H9 (cell line): ENCODE results near the gene ELANE. TPM values are rescaled to one million over a fixed set of nuclear protein-coding genes. Genes with fewer than 3 reads are reported as not detected.

Experiments used
- DNase-seq: peaks from one replicate; pipeline ENCODE4 v3.0.0-alpha.2; 2017
- H2AFZ ChIP-seq: one replicate; pipeline ENCODE4 v1.6.1; 2013; ENCODE audit warnings: mild to moderate bottlenecking, low read length, control low read depth, moderate library complexity
- H2AK5ac ChIP-seq: 2 replicates; pipeline ENCODE4 v1.6.1; 2013; ENCODE audit warnings: low read length, control low read depth, mixed read lengths; ENCODE audit not compliant: insufficient read length
- H2BK120ac ChIP-seq: one replicate; pipeline ENCODE4 v1.6.1; 2013; ENCODE audit warnings: low read depth, mild to moderate bottlenecking, low read length, control low read depth, inconsistent platforms; ENCODE audit not compliant: poor library complexity, severe bottlenecking
- H2BK12ac ChIP-seq: 2 replicates; pipeline ENCODE4 v1.6.1; 2013; ENCODE audit warnings: low read length, control low read depth, mixed read lengths, low read depth; ENCODE audit not compliant: insufficient read length
- H2BK15ac ChIP-seq: 2 replicates; pipeline ENCODE4 v1.6.1; 2013; ENCODE audit warnings: low read depth, low read length, control low read depth
- H2BK20ac ChIP-seq: one replicate; pipeline ENCODE4 v1.6.1; 2013; ENCODE audit warnings: low read depth, mild to moderate bottlenecking, low read length, control low read depth, inconsistent platforms; ENCODE audit not compliant: poor library complexity, severe bottlenecking
- H2BK5ac ChIP-seq: 2 replicates; pipeline ENCODE4 v1.6.1; 2013; ENCODE audit warnings: low read length, control low read depth, mixed read lengths; ENCODE audit not compliant: insufficient read length
- H3K14ac ChIP-seq: 2 replicates; pipeline ENCODE4 v1.6.1; 2013; ENCODE audit warnings: low read length, control low read depth; ENCODE audit not compliant: insufficient read depth
- H3K18ac ChIP-seq: 2 replicates; pipeline ENCODE4 v1.6.1; 2013; ENCODE audit warnings: low read depth, mild to moderate bottlenecking, mixed read lengths, low read length, control low read depth; ENCODE audit not compliant: insufficient read length
- H3K23ac ChIP-seq: 2 replicates; pipeline ENCODE4 v1.6.1; 2013; ENCODE audit warnings: low read length, control low read depth, mixed read lengths, low read depth; ENCODE audit not compliant: insufficient read length
- H3K23me2 ChIP-seq: 2 replicates; pipeline ENCODE4 v1.6.1; 2013; ENCODE audit warnings: low read depth, mild to moderate bottlenecking, mixed read lengths, low read length, control low read depth; ENCODE audit not compliant: insufficient read length, poor library complexity, severe bottlenecking
- H3K27ac ChIP-seq: 2 replicates; pipeline ENCODE4 v1.5.1; 2013; ENCODE audit warnings: low read length, control low read depth, mixed read lengths, low read depth; ENCODE audit not compliant: insufficient read length
- H3K27me3 ChIP-seq: 2 replicates; pipeline ENCODE4 v1.6.1; 2013; ENCODE audit warnings: low read length, control low read depth, inconsistent platforms; ENCODE audit not compliant: insufficient read depth
- H3K4ac ChIP-seq: 2 replicates; pipeline ENCODE4 v1.6.1; 2013; ENCODE audit warnings: low read depth, mild to moderate bottlenecking, control low read depth, inconsistent platforms, low read length, moderate library complexity
- H3K4me1 ChIP-seq: 2 replicates; pipeline ENCODE4 v1.6.1; 2013; ENCODE audit warnings: low read length, control low read depth, inconsistent platforms; ENCODE audit not compliant: insufficient read depth
- H3K4me2 ChIP-seq: 2 replicates; pipeline ENCODE4 v1.6.1; 2013; ENCODE audit warnings: low read length, control low read depth, mixed read lengths; ENCODE audit not compliant: insufficient read length, insufficient read depth
- H3K56ac ChIP-seq: 2 replicates; pipeline ENCODE4 v1.6.1; 2013; ENCODE audit warnings: low read depth, mild to moderate bottlenecking, mixed read lengths, low read length, control low read depth; ENCODE audit not compliant: insufficient read length
- H3K79me1 ChIP-seq: 2 replicates; pipeline ENCODE4 v1.6.1; 2013; ENCODE audit warnings: low read depth, mild to moderate bottlenecking, moderate library complexity, low read length, control low read depth, inconsistent platforms; ENCODE audit not compliant: insufficient read depth, poor library complexity, severe bottlenecking
- H3K79me2 ChIP-seq: 2 replicates; pipeline ENCODE4 v1.6.1; 2013; ENCODE audit warnings: low read length, control low read depth, inconsistent platforms; ENCODE audit not compliant: insufficient read depth
- H3K9ac ChIP-seq: 2 replicates; pipeline ENCODE4 v1.6.1; 2013; ENCODE audit warnings: low read length, control low read depth, mixed read lengths; ENCODE audit not compliant: insufficient read length; ENCODE audit errors: extremely low read depth
- H3K9me3 ChIP-seq: one replicate; pipeline ENCODE4 v1.6.1; 2013; ENCODE audit warnings: low read depth, low read length, inconsistent platforms; ENCODE audit not compliant: control insufficient read depth
- H3T11ph ChIP-seq: one replicate; pipeline ENCODE4 v1.6.1; 2013; ENCODE audit warnings: mild to moderate bottlenecking, low read length, control low read depth, inconsistent platforms
- H4K20me1 ChIP-seq: one replicate; pipeline ENCODE4 v1.6.1; 2013; ENCODE audit not compliant: control insufficient read depth, insufficient read length, insufficient read depth
- H4K5ac ChIP-seq: 2 replicates; pipeline ENCODE4 v1.6.1; 2013; ENCODE audit warnings: low read depth, mild to moderate bottlenecking, mixed read lengths, low read length, control low read depth; ENCODE audit not compliant: insufficient read length
- H4K8ac ChIP-seq: replicated peaks from 2 replicates; pipeline ENCODE4 v1.6.1; 2013; ENCODE audit warnings: low read length, control low read depth, mixed read lengths, low read depth; ENCODE audit not compliant: insufficient read length
- H4K91ac ChIP-seq: 2 replicates; pipeline ENCODE4 v1.6.1; 2013; ENCODE audit warnings: low read depth, mild to moderate bottlenecking, moderate library complexity, mixed read lengths, low read length, control low read depth; ENCODE audit not compliant: insufficient read length
- H3K27ac Mint-ChIP-seq, 3 experiments: 2 replicates in 2 of 3; 3 replicates in 1 of 3; pipeline ENCODE4 v1.8.0; 2020 to 2021; ENCODE audit warnings: mixed read lengths in 3 of 3, mild to moderate bottlenecking in 1 of 3, moderate library complexity in 1 of 3
- H3K27me3 Mint-ChIP-seq: 2 replicates; pipeline ENCODE4 v1.8.0; 2021; ENCODE audit warnings: low read depth, mild to moderate bottlenecking, moderate library complexity, mixed read lengths
- H3K36me3 Mint-ChIP-seq, 3 experiments: 2 replicates in 2 of 3; 3 replicates in 1 of 3; pipeline ENCODE4 v1.8.0; 2020 to 2021; ENCODE audit warnings: low read depth in 3 of 3, mixed read lengths in 3 of 3; ENCODE audit not compliant: insufficient read depth in 1 of 3
- H3K4me1 Mint-ChIP-seq, 2 experiments: 2 replicates each; pipeline ENCODE4 v1.8.0; 2020; ENCODE audit warnings: mixed read lengths in 2 of 2
- H3K4me3 Mint-ChIP-seq, 2 experiments: 2 replicates in 1 of 2; 3 replicates in 1 of 2; pipeline ENCODE4 v1.8.0; 2020 to 2021; ENCODE audit warnings: mild to moderate bottlenecking in 2 of 2, mixed read lengths in 2 of 2, moderate library complexity in 1 of 2
- H3K9me3 Mint-ChIP-seq, 2 experiments: 2 replicates in 1 of 2; 3 replicates in 1 of 2; pipeline ENCODE4 v1.8.0; 2020; ENCODE audit warnings: mild to moderate bottlenecking in 2 of 2, mixed read lengths in 2 of 2, moderate library complexity in 1 of 2
- CTCF ChIP-seq: fragments of 200-600 bp; sonication (generic); conservative IDR thresholded peaks from 3 replicates; pipeline ENCODE4 v1.8.0; 2021; ENCODE audit warnings: antibody characterized with exemption, mild to moderate bottlenecking
- WGBS: extraction: QIAGEN DNeasy Blood & Tissue Kit; methylation state at CpG from one replicate; pipeline ENCODE4 v1.1.7; 2013; ENCODE audit warnings: missing lambda C conversion rate, low lambda C conversion rate, mixed read lengths; ENCODE audit not compliant: insufficient read length; ENCODE audit errors: extremely low coverage; 5-methylcytosine and 5-hydroxymethylcytosine counted together
- total RNA-seq: library from RNA; stranded (reverse); gene quantifications from 2 replicates; pipeline ENCODE4 v1.2.1, GENCODE V29; 2021

The ELANE gene
- total RNA-seq, 1 experiment from 2014 or later = not detected

GRCh38 chr19:870314-870713 is 18.2 kb downstream of the ELANE start:
- no peak overlapping the region for H3K14ac ChIP-seq

More at GRCh38 chr19:870314-870713, 18.2 kb downstream of the ELANE start:
- Histone ChIP-seq H2BK5ac (no peak overlapping the region), H2BK120ac (no peak overlapping the region), H3K23me2 (no peaks in the 10 kb centered on the region), H2AFZ (no peak overlapping the region), H2BK15ac (no peak overlapping the region), H4K8ac (no peak overlapping the region), H2AK5ac (no peak overlapping the region), H3K18ac (no peak overlapping the region), H3K4me2 (no peak overlapping the region), H3K9ac (no peak overlapping the region), H4K20me1 (no peaks in the 10 kb centered on the region), H3K56ac (no peak overlapping the region), H3K79me2 (no peaks in the 10 kb centered on the region), H3K27me3 (no peaks in the 10 kb centered on the region), H3K9me3 (no peaks in the 10 kb centered on the region), H4K91ac (no peak overlapping the region), H3K23ac (no peak overlapping the region), H2BK12ac (no peak overlapping the region), H3K79me1 (no peaks in the 10 kb centered on the region), H3T11ph (no peak overlapping the region), H3K27ac (no peak overlapping the region), H4K5ac (no peak overlapping the region), H2BK20ac (no peak overlapping the region), H3K4ac (no peak overlapping the region), H3K4me1 (no peaks in the 10 kb centered on the region)
- no peaks in the 10 kb centered on the region; the same call in 1 of the 2 replicates for H3K27me3 Mint-ChIP-seq
- no peak for DNase-seq
- peaks cover 22 to 51% (median 40%) of the 10 kb centered on the region in 3 experiments for H3K36me3 Mint-ChIP-seq
- TF ChIP-seq CTCF = no peak
- H3K9me3 Mint-ChIP-seq = peaks cover 6 to 7% of the 10 kb centered on the region in 2 experiments
- H3K27ac Mint-ChIP-seq = peak overlapping the region in 1 of 3 experiments; percentile 77; a peak in 2 of 7 replicates
- no CpG with 5 or more reads among the region's 8 CpGs for WGBS
- peaks cover 8 to 22% of the 10 kb centered on the region in 2 experiments for H3K4me1 Mint-ChIP-seq
- H3K4me3 Mint-ChIP-seq = peak overlapping the region in 1 of 2 experiments; percentile 66; a peak in 2 of 5 replicates
